Mesenchymal stem cell (in vitro differentiated cells and primary cell): ENCODE measurements around the gene PTPRD.
"Not testable (repeated sequence)": the region's sequence is repeated elsewhere in the genome, so short reads cannot be mapped to it uniquely, and the experiment has no call there.

Source experiments
- DNase-seq: peaks from one replicate; pipeline ENCODE4 v3.0.0-alpha.2; 2013
- H2AFZ ChIP-seq: one replicate; pipeline ENCODE4 v1.6.1; 2013; ENCODE audit warnings: low read depth, mild to moderate bottlenecking, control low read depth, inconsistent platforms, low read length, moderate library complexity
- H2AK5ac ChIP-seq: 2 replicates; pipeline ENCODE4 v1.6.1; 2013; ENCODE audit warnings: low read length, moderate library complexity, mild to moderate bottlenecking, inconsistent platforms; ENCODE audit not compliant: severe bottlenecking
- H2BK120ac ChIP-seq: one replicate; pipeline ENCODE4 v1.6.1; 2013; ENCODE audit warnings: low read depth, mild to moderate bottlenecking, inconsistent platforms, low read length, moderate library complexity
- H2BK12ac ChIP-seq, 2 experiments: one replicate each; pipeline ENCODE4 v1.6.1; 2013; ENCODE audit warnings: inconsistent platforms in 2 of 2, low read length in 2 of 2, mild to moderate bottlenecking in 2 of 2, moderate library complexity in 2 of 2, control low read depth in 1 of 2
- H2BK15ac ChIP-seq: one replicate; pipeline ENCODE4 v1.6.1; 2013; ENCODE audit warnings: mild to moderate bottlenecking, low read depth, inconsistent platforms; ENCODE audit not compliant: poor library complexity, severe bottlenecking
- H2BK5ac ChIP-seq: 2 replicates; pipeline ENCODE4 v1.6.1; 2013; ENCODE audit warnings: low read depth, mild to moderate bottlenecking, low read length, control low read depth, inconsistent platforms; ENCODE audit not compliant: poor library complexity, severe bottlenecking
- H3K14ac ChIP-seq, 2 experiments: one replicate each; pipeline ENCODE4 v1.6.1; 2013; ENCODE audit warnings: inconsistent platforms in 2 of 2, low read length in 2 of 2, control low read depth in 1 of 2, mild to moderate bottlenecking in 1 of 2, moderate library complexity in 1 of 2
- H3K18ac ChIP-seq, 2 experiments: one replicate each; pipeline ENCODE4 v1.6.1; 2013; ENCODE audit warnings: inconsistent platforms in 2 of 2, low read length in 2 of 2, control low read depth in 1 of 2, low read depth in 1 of 2, mild to moderate bottlenecking in 1 of 2
- H3K23ac ChIP-seq, 2 experiments: one replicate each; pipeline ENCODE4 v1.6.1; 2013; ENCODE audit warnings: inconsistent platforms in 2 of 2, low read length in 2 of 2, mild to moderate bottlenecking in 2 of 2, moderate library complexity in 2 of 2, control low read depth in 1 of 2
- H3K27ac ChIP-seq: 2 replicates; pipeline ENCODE4 v1.5.1; 2013; ENCODE audit warnings: mild to moderate bottlenecking, moderate library complexity, low read length, control low read depth, inconsistent platforms; ENCODE audit not compliant: poor library complexity, severe bottlenecking
- H3K27me3 ChIP-seq, 2 experiments: 2 replicates each; pipeline versions ENCODE4 v1.6.1 to v1.7.0; 2013; ENCODE audit warnings: low read length in 2 of 2, mild to moderate bottlenecking in 2 of 2, moderate library complexity in 2 of 2, control low read depth in 1 of 2, inconsistent platforms in 1 of 2; ENCODE audit not compliant: control insufficient read depth in 1 of 2, insufficient read depth in 1 of 2
- H3K36me3 ChIP-seq, 2 experiments: 2 replicates each; pipeline versions ENCODE4 v1.6.1 to v1.7.0; 2013; ENCODE audit warnings: low read length in 2 of 2, control low read depth in 1 of 2, inconsistent platforms in 1 of 2, low read depth in 1 of 2, mild to moderate bottlenecking in 1 of 2; ENCODE audit not compliant: insufficient read depth in 2 of 2, control insufficient read depth in 1 of 2
- H3K4ac ChIP-seq, 2 experiments: one replicate each; pipeline ENCODE4 v1.6.1; 2013; ENCODE audit warnings: inconsistent platforms in 2 of 2, low read length in 2 of 2, mild to moderate bottlenecking in 2 of 2, moderate library complexity in 2 of 2, control low read depth in 1 of 2, low read depth in 1 of 2
- H3K4me1 ChIP-seq: 2 replicates; pipeline ENCODE4 v1.6.1; 2013; ENCODE audit warnings: low read depth, low read length, control low read depth; ENCODE audit not compliant: control insufficient read depth, insufficient read depth
- H3K4me2 ChIP-seq: 2 replicates; pipeline ENCODE4 v1.6.1; 2013; ENCODE audit warnings: low read length, mild to moderate bottlenecking, inconsistent platforms; ENCODE audit not compliant: poor library complexity, severe bottlenecking
- H3K4me3 ChIP-seq, 2 experiments: 2 replicates each; pipeline versions ENCODE4 v1.5.1 to v1.7.0; 2013; ENCODE audit warnings: low read length in 2 of 2, mild to moderate bottlenecking in 2 of 2, control low read depth in 1 of 2, low read depth in 1 of 2; ENCODE audit not compliant: insufficient read depth in 1 of 2
- H3K79me1 ChIP-seq: replicated peaks from 2 replicates; pipeline ENCODE4 v1.6.1; 2013; ENCODE audit warnings: mild to moderate bottlenecking, control low read depth, low read length, inconsistent platforms; ENCODE audit not compliant: poor library complexity, severe bottlenecking
- H3K9ac ChIP-seq: 2 replicates; pipeline ENCODE4 v1.7.0; 2013; ENCODE audit warnings: mild to moderate bottlenecking, low read length, moderate library complexity
- H3K9me3 ChIP-seq: 2 replicates; pipeline ENCODE4 v1.7.0; 2013; ENCODE audit warnings: mild to moderate bottlenecking, low read length; ENCODE audit not compliant: control insufficient read depth
- H4K8ac ChIP-seq: one replicate; pipeline ENCODE4 v1.6.1; 2013; ENCODE audit warnings: inconsistent platforms, mild to moderate bottlenecking, low read length, moderate library complexity
- H4K91ac ChIP-seq: one replicate; pipeline ENCODE4 v1.6.1; 2013; ENCODE audit warnings: mild to moderate bottlenecking, low read length, inconsistent platforms
- WGBS: methylation state at CpG from one replicate; pipeline ENCODE4 v1.1.7; 2013; ENCODE audit warnings: mixed read lengths; 5-methylcytosine and 5-hydroxymethylcytosine counted together

PTPRD gene

DNA sequence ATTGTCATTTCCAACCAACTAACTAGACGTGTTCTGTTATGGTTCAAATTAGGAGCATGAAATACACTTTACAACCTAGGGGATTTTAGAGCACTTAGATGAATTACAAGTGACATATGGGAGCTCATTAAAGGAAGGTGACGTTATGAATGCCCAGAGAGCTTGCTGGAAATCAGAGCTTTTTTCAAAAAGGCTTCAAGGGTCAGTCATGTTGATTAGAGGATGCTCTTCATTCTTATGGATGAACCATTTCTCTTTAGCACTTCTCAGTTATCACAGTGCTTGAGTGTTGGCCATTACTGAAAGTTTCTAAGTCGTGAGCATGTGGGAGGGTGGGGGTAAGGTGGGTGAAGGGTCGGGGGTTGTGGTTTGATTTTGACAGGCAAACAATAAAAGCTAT, 1567.7 kb downstream of the PTPRD start:
- Histone ChIP-seq H3K23ac (no peak overlapping the region), H3K27me3 (no peaks in the 10 kb centered on the region), H3K79me1 (no peaks in the 10 kb centered on the region), H3K4me3 (no peak overlapping the region), H2AFZ (no peak overlapping the region), H3K9me3 (no peaks in the 10 kb centered on the region), H2BK120ac (no peak overlapping the region), H3K9ac (no peak overlapping the region), H3K4ac (no peak overlapping the region), H4K91ac (no peak overlapping the region), H2BK5ac (no peak overlapping the region), H3K27ac (no peak overlapping the region), H4K8ac (no peak overlapping the region), H3K36me3 (no peaks in the 10 kb centered on the region), H2AK5ac (no peak overlapping the region), H2BK12ac (no peak overlapping the region), H2BK15ac (no peak overlapping the region), H3K14ac (no peak overlapping the region), H3K18ac (no peak overlapping the region), H3K4me2 (no peak overlapping the region), H3K4me1 (no peaks in the 10 kb centered on the region)
- no peak for DNase-seq
- 38% methylated on average over 3 of the region's 4 CpGs for WGBS

DNA sequence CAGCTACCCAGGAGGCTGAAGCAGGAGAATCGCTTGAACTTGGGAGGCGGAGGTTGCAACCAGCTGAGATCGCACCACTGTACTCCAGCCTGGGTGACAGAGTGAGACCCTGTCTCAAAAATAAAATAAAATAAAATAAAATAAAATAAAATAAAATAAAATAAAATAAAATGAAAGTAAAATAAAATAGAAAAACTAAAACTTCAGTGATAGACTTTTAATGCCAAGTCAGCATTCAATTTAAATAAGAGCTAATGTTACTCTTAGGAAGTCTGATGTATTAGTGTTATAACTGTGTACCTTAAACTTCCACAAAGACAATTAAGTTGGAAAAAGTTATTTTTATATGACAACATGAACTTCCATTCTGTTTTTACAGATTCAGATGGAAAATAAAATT, 1569.0 kb downstream of the PTPRD start:
- not testable (repeated sequence) for H3K79me1 ChIP-seq, H3K9me3 ChIP-seq, H3K27me3 ChIP-seq, H3K14ac ChIP-seq, H3K23ac ChIP-seq, H2AFZ ChIP-seq, H3K36me3 ChIP-seq, H3K4me1 ChIP-seq, H3K9ac ChIP-seq, H3K4ac ChIP-seq, H2BK5ac ChIP-seq, H2BK120ac ChIP-seq, H3K4me2 ChIP-seq, H2AK5ac ChIP-seq, H2BK15ac ChIP-seq, H4K8ac ChIP-seq, H2BK12ac ChIP-seq, H4K91ac ChIP-seq, DNase-seq, H3K18ac ChIP-seq, H3K27ac ChIP-seq, H3K4me3 ChIP-seq
- no CpG with 5 or more reads among the region's 3 CpGs for WGBS

DNA sequence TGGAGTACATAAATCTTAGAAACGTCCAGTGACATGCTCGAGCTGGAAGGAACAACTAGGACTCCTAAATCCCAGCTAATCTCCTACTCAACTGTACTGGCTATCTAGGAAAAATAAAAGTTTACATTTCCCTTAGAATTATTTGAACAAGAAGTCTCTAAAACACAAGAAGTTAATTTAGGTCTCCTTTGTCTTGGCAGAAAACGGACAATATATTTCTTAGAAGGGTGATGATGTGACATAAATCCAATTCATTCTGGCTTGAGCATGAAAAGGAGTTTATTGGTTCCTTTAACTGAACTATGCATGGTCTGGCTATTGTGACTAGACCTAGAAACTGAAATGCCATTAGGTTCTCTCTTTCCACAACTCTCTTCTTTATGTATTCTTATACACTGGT, 1571.0 kb downstream of the PTPRD start:
- Histone ChIP-seq H3K9ac (no peak overlapping the region), H3K27ac (no peak overlapping the region), H3K14ac (no peak overlapping the region), H3K27me3 (no peaks in the 10 kb centered on the region), H3K9me3 (no peaks in the 10 kb centered on the region), H4K8ac (no peak overlapping the region), H2BK12ac (no peak overlapping the region), H3K4me2 (no peak overlapping the region), H3K4ac (no peak overlapping the region), H3K36me3 (no peaks in the 10 kb centered on the region), H2BK5ac (no peak overlapping the region), H3K23ac (no peak overlapping the region), H3K4me3 (no peak overlapping the region), H3K79me1 (no peaks in the 10 kb centered on the region), H2AFZ (no peak overlapping the region), H3K18ac (no peak overlapping the region), H2BK120ac (no peak overlapping the region), H4K91ac (no peak overlapping the region), H2BK15ac (no peak overlapping the region), H3K4me1 (no peaks in the 10 kb centered on the region), H2AK5ac (no peak overlapping the region)
- no peak for DNase-seq
- WGBS = 71% methylated on average over 3 of the region's 3 CpGs

DNA sequence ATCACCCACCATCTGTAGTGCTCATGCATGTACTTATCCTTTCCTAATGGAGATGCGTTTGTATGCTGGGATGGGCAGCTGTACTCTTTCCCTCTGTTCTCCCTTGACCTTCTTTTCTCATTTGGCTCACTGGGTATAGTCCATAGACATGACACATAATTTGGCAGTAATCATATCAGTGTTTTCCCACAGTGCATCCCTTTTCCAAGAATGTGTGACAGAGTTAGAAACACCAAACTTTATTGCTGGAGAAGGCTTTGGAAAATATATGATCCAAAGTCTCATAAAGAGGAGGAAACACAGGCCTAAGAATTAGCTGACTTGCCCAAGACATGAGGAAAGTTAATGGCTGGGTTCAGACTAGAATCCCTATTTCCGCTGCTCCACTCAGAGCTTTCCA, 1579.8 kb downstream of the PTPRD start:
- Histone ChIP-seq H4K8ac (no peak overlapping the region), H2AFZ (no peak overlapping the region), H3K18ac (no peak overlapping the region), H3K27me3 (no peaks in the 10 kb centered on the region), H4K91ac (no peak overlapping the region), H2BK12ac (no peak overlapping the region), H3K4me1 (no peaks in the 10 kb centered on the region), H3K4me2 (no peak overlapping the region), H3K36me3 (no peaks in the 10 kb centered on the region), H3K27ac (no peak overlapping the region), H3K4ac (no peak overlapping the region), H3K23ac (no peak overlapping the region), H3K14ac (no peak overlapping the region), H3K9me3 (no peaks in the 10 kb centered on the region), H2BK5ac (no peak overlapping the region), H2AK5ac (no peak overlapping the region), H2BK120ac (no peak overlapping the region), H3K79me1 (no peaks in the 10 kb centered on the region), H3K4me3 (no peak overlapping the region), H3K9ac (no peak overlapping the region), H2BK15ac (no peak overlapping the region)
- no peak for DNase-seq
- WGBS = 100% methylated on average over 2 of the region's 2 CpGs
